Activated T-cell treated with anti-CD3 and anti-CD28 coated beads, Interleukin-2, amount 50 U/mL, for 1 hour (primary cell): ENCODE data around the gene TMEM63A.
"Not testable (repeated sequence)": the region's sequence is repeated elsewhere in the genome, so short reads cannot be mapped to it uniquely, and the experiment has no call there.

Experiments used
- DNase-seq: peaks from one replicate; pipeline ENCODE4 v3.0.0-alpha.2; 2020

TMEM63A gene

DNA sequence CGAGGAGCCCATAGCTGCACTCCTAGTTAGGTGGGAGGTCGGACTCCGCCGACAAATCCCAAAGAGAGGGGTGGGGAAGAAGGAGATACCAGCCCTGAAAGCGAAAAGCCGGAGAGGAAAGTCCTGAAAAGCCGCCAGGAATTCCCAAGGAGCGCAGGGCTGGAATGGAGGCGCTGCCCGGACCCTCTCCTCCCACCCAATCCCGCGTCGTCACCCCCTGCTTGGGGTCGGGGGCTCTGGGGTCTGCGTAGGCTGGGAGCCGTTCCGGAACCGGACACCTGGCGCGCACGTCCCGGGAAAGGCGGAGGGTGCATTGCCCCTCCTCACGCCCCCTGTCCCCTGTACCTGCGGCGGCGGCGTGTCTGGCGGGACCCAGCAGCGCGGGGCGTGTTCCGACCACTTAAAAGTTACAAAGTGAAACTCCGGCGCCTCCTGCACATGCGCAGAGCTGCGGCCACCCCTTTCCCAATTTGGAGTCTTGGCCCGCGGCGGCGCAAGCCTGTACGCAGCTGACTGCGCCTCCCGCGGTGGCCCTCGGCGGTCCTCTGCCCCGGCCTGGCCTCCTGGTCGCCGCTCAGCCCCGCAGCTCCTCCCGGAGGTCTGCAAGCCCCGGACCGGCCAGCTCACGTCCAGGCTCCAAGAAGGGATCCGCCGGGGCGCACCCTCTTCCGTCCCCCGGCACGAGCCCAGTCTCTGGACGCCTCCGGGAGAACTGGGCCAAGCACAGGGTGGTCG lies at the start of gene TMEM63A:
TSS of gene TMEM63A (minus strand) at position 422 of the 735 bp plus-strand sequence. CDS start 4,800 bp downstream, outside the sequence.
- peak; percentile 92 for DNase-seq

DNA sequence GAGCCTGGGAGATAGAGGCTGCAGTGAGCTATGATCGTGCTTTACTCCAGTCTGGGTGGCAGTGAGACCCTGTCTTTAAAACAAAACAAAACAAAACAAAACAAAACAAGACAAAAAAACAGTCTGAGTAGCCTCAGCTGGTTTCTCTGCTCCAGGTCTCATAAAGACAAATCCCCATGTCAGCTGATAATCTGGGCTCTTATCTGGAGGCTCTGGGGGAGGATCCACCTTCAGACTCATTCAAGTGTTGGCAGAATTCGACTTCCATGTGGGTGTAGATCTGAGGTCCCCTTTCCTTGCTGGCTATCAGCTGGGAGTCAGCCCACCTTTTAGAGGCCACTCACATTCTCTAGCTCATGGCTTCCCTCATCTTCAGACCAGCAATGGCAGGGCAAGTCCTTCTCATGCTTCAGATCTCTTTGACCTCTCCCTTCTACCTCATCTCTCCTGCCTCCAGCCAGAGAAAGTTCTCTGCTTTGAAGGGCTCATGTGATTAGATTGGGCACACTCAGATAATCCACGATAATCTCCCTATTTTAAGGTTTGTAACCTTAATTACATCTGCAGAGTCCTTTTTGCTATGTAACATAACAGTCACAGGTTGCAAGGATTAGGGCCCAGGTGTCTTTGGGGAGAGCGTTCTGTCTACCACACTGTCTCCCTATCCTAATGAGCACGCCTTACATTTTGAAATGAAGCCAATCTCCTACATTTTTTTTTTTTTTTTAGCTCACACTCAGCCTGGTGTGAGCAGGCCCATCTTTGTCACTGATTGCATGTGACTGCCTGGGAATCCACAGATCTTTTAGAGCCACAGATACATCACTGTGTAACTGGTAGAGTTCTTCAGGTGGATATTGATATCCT lies 49.3 kb upstream of the TMEM63A start:
- DNase-seq: no peak

DNA sequence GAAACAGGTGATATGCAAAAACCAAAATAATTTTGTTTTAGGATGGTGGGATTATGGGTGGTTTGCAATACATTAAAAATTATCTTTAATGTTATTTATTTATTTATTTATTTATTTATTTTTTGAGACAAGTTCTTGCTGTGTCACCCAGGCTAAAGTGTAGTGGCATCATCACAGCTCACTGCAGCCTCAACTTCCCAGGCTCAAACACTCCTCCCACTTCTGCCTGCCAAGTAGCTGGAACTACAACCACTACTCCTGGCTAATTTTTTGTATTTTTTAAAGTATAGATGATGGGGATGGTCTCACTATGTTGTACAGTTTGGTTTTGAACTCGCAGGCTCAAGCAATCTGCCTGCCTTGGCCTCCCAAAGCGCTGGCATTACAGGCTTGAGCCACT lies 48.4 kb upstream of the TMEM63A start:
- DNase-seq: no peak

DNA sequence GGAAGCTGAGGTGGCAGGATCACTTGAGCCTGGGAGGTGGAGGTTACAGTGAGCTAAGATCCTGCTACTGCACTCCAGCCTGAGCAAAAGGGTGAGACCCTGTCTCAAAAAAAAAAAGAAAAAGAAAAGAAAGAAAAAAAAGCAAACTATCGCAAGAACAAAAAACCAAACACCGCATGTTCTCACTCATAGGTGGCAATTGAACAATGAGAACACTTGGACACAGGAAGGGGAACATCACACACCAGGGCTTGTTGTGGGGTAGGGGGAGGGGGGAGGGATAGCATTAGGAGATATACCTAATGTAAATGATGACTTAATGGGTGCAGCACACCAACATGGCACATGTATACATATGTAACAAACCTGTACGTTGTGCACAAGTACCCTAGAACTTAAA lies 47.3 kb upstream of the TMEM63A start:
- not testable (repeated sequence) for DNase-seq

DNA sequence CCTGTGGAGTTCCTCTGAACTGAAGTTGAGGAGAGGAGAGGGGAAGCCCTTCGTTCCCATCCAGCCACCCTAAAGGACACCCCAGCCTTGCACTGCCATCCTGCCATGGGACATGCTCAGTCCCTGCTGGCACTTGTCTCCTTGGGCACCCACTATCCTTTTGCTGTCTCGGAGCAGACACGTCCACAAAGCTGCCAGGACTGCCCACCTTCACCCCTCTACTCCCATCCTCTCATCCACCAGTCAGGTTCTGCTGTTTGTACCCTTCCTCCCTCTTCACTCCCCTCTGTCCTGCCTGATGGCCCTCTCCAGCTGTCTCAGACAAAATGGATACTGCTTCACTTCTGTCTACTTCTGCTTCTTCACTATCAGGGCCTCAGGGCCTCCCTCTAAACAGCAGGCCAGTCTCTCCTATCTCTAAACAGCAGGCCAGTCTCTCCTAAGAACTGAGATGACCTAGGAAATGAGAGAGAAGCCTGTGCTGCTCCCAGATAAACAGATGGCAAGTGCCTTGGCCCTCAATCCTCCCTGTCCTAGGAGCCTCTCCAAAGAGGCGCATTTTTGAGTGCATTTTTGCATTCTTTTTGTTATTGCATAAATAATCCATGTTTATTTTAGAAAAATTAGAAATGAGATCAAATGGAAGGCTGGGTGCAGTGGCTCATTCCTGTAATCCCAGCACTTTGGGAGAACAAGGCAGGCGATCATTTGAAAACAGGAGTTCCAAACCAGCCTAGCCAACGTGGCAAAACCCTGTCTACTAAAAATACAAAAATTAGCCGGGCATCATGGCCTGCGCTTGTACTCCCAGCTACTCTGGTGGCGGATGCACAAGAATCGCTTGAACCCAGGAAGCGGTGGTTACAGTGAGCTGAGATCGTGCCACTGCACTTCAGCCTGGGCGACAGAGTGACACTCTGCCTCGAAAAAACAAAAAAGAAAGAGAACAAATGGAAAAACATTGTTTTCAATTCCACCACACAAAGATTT lies 46.3 kb upstream of the TMEM63A start:
- DNase-seq: no peak

DNA sequence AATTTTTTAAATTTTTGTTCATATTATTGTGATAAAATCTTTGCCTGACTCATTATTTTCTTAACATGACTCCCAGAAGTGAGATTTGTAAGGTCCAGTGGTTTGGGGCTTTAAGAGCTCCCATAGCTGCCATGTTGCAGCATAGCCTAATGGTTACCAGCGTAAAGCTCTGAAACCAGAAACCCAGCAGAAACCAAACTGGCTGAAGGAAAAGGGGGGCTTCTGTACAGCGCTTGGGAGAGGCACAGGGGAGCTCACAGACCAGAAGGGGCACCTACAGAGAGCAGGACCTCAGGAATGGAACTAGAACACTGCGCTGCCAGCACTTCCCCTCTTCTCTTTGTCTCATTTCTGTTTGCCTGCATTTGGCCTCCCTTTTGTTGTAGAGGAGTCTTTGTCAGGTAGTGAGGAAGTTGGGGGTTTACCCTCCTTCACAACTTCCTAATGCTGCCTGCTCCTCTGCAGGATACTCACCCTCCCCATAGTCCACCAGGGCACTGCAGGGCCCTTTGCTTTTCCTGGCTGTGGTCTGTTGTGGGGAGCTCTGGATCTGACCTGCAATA lies 44.5 kb upstream of the TMEM63A start:
- DNase-seq: no peak

DNA sequence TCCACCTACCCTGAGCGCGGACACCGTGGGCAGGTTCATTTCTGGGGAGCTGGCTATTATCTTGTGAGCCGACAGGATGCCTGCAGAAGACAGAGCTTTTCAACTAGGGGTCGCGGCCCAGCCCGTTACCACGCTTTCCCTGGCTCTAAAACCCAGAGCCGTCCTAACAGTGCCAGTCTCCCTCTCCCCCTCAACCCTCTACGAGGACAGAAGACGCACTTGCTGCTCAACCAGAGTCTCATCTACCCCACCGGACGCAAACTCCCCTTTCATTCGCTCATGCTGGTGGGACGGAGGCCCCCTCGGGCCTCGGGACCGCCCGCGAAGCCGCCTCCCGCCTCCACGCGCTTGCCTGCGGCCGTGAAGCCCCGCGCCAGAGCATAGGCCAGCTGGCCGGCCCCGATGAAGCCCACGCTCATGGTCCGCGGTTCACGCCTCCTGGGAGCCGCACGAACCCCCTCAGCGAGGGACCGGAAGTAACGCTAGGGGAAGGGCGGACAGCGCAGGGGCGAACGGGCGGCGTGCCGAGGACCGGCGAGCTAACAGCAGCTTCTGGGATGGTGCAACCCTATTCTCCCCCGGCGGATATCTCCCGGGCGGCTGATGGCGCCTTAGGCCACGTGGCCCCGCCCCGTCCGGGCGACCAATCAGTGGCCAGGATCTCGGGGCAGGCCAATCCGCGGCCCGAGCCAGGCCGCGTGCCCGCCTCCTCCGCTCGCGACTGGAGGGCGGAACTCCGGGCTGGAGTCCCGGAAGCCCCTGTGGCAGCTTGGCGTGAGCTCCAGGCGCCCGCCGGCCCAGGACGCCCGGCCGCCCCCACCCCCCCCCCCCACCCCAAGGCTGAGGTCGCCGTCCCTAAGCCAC lies 41.7 kb upstream of the TMEM63A start, which contains the start of gene PYCR2:
TSS of gene PYCR2 (minus strand) at position 559 of the 864 bp plus-strand sequence. CDS start at position 419, 140 bp downstream.
- DNase-seq: peak; percentile 95

DNA sequence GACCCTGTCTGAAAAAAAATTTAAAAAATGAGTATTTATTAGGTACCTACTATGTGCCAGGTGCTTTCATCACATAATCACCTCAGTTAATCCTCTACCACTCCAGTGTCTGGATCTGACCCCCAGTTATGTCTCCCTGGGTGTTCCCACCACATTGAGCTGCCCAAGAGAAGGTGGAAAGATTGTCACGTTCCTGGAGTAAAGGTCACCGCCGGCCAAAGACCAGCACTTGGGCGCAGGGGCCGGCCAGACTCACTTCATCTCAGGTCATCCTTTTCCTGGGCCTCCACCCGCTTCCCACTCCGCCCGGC lies 41.2 kb upstream of the TMEM63A start:
- DNase-seq: no peak

DNA sequence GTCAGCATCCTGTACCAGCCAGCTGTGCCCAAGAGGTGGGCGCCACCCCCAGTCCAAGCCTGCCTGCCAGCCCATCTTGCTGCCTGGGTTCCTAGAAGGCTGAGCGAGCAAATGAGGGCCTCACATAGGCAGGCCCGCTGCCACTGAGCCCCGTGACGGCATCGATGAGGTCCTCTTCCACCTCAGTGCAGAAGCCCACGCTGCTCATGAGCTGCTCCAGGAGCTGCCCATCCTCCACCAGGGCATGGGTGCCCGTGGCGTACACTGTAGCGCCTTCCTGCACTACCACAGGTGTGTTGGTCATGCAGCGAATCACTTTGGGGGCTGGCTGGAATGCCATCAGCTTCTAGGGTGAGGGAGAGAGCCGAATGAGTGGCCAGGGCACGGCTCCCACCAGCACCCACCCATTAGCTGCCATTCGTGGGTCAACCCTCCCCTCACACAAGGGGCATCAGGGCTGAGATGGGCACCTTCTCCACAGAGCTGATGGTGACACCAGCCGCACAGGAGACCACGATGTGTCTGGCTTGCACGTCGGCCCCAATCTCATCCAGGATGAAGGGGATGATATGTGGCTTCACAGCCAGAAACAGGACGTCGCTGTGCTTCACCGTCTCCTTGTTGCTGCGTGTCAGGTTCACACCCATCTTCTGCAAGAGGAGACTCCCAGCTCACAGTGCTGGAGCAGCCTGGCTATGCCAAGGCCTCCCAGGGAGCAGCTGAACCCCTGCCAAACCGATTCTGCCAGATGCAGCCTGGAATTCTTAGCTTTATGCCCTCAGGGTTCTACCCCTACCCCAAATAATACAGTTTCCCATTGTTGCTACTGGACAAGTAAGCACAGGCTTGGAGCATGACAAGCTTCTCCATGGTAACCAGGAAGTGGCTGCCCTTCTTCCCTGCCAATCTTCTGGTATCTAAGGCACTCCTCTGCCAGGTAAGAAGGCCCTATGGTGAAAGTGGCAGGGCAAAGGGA lies 39.8 kb upstream of the TMEM63A start:
- no peak for DNase-seq

DNA sequence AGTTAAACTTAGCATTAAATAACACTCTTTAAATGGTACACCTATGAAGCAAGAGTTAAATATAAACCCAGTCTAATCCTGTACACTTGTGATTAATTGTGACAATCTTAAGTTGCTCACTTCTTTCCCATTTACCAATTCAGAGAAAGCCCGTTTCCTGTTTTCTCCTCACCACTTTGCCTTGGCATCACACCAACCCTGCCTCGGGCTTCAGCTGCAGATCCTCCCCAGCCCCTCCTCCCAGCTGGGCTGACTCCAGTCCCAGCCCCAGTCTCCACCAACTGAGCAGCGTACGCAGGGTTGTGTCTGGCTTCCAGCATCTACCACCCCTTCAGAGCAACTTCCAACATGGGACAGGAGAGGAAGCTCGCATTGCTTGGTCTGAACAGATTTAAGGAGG lies 37.7 kb upstream of the TMEM63A start:
- no peak for DNase-seq

DNA sequence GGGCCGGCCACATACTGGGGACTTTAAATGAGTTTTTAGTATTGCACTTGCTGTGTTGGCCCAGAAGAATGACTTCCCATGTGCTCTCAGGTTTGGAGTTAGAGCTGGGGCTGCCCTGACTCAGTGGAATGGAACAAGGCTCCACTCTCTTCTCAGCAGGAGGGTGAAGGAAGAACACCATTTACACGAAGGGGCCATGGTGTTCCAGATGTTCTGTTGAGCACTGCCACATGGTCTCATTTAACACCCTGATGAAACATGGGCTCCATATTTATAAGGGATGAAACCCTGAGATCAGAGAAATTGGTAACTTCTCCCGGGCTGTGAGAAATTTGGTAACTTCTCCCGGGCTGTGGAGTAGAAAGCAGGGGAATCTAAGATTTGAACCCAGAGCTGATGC lies 36.1 kb upstream of the TMEM63A start:
- DNase-seq: no peak

DNA sequence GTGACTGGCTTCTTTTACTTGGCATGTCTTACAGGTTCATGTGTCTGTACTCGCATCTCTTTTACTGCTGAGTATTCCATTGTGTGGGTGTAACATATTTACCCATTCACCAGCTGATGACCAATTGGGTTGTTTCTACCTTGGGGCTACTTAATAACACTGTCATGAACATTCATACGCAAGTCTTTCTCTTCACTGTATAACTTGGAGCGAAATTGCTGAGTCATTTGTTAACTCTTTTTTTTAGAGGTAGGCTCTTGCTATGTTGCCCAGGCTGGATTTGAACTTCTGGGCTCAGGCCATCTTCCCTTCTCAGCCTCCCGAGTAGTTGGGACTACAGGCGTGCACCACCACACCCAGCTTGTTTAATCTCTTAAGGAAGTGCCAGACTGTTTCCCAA lies 35.4 kb upstream of the TMEM63A start:
- DNase-seq: no peak

DNA sequence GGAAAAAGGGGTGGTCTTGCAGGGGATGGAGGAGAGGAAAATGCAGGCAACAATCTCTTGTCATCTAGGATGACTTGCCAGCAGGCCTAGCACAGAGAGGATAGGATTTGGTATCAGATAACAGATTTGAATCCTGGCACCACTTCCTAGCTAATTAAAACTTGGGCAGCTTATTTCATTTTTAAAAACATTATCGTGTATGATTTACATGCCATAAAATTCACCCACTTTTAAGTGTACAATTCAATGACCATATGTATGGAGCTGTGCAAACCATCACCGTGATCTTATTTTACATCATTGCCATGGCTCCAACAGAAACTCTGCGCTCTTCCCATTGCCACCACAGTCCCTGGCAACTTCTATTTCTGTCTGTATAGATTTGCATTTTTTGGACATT lies 34.9 kb upstream of the TMEM63A start:
- no peak for DNase-seq

DNA sequence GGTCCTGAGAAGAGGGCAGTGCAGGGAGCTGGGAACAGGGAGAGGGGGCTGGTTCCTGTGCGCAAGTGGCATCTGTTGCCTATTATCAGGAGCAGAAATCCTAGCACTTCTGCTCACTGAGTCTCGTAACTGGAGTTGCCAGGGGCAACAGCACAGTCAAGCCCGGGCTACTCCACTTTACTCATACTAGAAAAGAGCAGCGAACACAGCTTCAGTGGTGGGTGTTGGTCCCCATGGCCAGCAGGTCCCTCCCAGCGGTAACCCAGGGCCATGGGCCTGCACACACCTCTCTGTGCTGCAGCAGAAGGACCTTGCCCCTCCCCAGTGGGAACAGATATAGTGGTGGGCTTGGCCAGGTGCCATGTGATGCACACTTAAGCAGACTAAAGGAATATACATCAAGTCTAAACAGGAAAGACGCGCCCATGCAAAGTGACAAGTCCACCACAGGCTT lies 33.4 kb upstream of the TMEM63A start:
- no peak for DNase-seq

DNA sequence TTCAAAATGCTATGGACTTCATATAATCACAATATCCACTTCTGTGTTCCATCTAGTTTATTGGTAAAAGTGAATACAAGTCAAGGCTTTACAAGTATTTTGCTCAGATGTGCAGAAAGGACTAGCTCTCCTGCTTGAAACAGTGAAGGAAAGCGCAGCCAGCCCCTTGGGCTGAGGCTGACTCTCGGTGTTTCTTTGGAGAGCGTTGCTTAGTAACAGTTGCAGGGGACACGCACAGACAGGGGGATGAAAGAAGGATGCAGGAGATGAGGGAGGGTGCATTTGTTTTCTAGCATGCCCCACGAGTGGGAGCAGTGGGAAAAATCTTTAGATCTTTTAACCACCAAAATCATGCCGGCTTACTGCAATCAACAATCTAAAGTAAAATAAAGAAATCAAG lies 32.8 kb upstream of the TMEM63A start:
- DNase-seq: no peak

DNA sequence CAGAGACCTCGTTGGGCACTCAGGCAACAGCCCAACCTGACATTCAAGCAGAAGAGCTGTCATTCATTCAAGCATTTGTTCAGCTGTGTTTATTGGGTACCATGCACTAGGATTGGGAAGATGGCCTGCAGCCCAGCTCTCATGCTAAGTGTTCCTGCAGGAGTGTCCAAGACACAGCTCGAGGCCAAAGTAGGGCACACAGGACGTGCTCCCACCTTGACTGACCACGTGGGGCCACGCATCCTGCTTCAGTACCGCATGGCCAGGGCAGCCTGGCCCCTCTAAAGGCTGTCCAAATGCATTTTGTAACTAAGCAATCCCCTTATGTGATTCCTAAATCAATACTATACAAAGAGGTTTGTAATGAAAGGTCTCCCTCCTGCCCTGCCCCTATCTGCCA lies 32.2 kb upstream of the TMEM63A start:
- no peak for DNase-seq

DNA sequence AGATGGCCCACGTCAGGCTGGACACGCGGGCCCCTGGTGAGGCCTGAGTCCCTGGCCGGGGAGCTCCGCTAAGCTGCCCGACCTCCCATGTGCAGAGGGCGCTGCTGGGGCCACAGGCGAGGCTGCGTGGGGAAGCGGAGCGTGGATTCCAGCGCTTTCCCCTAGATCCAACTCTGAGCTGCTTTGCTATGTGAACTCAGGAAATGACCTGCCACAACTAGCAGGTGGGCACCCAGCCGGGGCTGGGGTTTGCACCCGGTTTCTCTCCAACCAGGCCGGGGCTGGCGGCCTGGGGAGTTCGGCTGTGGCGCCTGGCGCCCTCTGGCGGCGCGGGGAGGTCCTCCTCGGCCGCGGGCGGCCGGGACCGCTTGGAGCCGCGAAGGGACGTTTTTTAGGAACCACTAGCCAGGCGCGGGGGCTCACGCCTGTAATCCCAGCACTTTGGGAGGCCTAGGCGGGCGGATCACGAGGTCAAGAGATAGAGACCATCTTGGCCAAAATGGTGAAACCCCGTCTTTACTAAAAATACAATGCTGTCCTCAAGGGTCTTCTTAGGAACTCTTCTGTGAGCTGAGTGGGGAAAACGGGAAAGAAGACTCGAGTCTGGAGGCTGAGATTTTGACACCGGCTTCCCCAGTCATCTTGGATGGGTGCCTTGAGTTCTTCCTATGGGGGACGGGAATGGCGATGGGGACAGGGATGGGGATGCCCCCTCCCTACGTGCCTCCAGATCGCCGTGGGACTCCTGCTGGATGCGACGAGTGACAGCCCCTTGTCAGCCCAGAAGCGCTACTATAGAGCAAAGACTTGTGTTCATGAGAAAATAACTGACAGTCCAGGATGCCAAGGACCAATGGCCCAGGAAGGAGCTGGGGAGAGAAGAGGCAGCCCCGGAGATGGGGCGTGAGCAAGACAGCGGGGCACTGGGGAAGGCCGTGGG lies 29.3 kb upstream of the TMEM63A start:
- DNase-seq: peak; percentile 84

DNA sequence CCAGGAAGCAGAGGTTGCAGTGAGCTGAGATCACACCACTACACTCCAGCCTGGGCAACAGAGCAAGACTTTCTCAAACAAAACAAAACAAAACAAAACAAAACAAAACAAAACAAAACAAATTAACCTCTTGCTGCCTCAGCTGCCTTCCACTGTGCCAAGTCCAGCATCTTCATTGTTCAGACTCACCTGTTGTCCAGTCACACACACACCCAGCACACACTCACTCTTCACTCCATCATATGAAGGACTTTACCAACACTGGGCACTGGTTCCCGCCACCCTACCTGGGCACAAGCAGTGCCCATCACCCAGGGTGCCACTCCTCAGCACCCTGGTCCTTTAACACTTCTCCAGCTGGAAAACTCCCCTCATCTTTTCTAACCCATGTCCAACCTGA lies 27.3 kb upstream of the TMEM63A start:
- no peak for DNase-seq

DNA sequence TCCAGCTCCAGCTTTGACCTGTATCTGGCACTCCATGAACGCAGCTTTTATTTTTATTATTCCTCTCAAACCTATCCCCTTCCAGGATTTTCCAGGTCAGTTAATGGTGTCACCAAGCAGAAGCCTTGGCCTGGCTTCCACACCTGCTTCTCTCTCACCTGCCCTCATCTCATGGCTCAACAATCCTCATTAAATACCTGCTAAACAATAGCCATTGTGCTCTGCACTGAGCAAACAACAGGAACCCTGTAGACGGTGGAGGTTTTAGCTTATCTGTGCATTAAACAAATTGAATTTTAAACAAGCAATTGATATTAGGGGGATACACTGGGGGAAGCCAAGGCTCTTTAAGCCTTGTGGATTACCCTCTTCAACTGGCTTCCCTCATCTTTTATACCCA lies 26.6 kb upstream of the TMEM63A start:
- no peak for DNase-seq
